SK-MEL-5 (cell line): ENCODE data around the gene POLD1. TPM values are rescaled to one million over a fixed set of nuclear protein-coding genes. Genes with fewer than 3 reads are reported as not detected.

Experiments used
- DNase-seq: peaks from one replicate; pipeline ENCODE4 v3.0.0-alpha.2; 2016; ENCODE audit warnings: low read depth, low spot score
- in situ Hi-C: cut with HindIII; loops from 2 replicates; pipeline ENCODE4 v1.10.0; 2016; ENCODE audit warnings: low sequenced_read_pairs, high pct_unique_total_duplicates, low pct_unique_long_range_greater_than_20kb
- total RNA-seq: library from RNA; depleted of rRNA; stranded (reverse); fragments of >200 nt; shearing (Covaris generic); gene quantifications from 2 replicates; pipeline ENCODE4 v1.2.3, GENCODE V29; 2014

Gene POLD1
- total RNA-seq, 1 experiment from 2014 or later: 30.7 TPM

DNA sequence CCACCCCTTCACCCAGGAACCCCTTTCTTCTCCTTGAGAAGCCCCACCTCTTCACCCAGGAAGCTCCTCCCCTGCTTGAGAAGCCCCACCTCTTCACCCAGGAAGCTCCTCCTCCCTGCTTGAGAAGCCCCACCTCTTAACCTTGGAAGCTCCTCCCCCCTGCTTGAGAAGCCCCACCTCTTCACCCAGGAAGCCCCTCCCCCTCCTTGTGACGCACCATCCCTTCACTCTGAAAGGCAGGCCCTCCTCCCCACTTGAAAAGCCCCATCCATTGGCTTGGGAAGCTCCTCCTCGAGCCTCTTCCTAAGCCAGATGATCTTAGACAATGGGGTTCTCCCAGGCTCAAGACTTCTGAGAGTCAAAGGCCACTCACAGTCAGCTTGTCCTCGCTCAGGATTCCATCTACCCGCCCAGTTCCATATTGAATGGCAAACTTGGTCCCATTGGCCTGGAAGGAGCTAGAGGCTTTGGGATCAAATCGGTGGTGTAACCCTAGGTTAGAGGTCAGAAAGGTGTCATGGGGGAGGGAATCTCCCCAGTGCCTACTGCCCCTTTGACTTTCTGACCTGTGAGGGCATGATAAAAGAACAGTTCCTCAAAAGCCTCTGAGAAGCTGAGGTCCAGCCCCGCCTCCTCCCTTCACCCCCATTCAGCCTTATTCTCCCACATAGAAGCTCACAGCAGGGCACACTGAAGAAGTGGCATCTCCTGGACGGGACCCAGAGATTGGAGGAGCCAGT is 22.7 kb upstream of the POLD1 start:
- in situ Hi-C loops: no loop called here
- peak; percentile 56 for DNase-seq

DNA sequence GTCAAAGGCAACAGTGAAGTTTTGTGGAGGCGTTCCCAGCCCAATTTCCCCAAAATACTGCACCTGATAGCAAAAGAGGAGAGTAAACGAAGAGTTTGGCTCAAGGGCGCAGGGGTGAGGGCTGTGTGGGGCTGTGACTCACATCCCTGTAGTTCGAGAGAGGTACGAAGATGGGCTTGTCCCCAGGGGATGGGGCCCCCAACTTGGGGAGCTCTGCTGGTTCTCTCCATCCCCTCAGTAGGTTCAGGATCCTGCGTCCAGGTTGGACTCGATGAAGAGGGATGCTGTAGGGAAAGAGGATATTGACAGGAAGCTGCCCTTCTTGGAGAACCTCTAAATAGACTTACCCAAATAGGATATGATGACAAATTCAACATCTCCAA is 22.1 kb upstream of the POLD1 start:
- no peak for DNase-seq
- in situ Hi-C loops: no loop called here

DNA sequence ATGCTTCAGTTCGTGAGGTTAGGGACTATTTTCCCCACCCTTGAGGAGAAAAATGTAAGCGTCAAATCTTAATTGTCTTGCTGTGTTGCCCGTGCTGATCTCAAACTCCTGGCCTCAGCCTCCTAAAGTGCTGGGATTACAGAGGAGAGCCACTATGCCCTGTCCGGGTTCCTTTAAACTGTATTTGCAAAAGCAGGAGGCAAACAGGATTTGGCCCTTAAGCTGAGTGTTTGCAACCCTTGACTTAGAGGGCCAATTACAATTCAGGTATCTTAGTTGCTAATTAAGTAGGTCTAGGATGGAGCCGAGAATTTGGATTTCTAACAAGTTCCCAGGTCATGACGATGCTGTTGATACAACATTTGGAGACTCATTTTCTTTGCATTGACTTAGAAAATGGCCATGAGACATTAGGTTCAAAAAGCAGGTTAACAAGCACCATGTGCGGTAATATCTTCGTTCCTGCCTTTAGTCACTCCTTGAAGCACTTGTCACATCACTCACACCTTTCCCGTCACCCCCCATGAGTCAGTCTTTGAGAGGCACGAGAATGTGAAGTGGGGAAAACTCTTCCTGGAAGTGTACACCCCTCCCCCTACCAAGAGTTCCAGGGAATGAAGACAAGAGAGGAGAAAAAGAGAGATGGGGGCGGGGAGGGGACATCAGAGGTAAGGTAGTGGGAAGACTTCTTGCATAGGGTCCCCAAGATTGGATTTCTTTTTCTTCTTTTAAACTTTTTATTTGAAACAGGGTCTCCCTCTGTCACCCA is 21.3 kb upstream of the POLD1 start:
- no peak for DNase-seq
- in situ Hi-C loops: no loop called here

DNA sequence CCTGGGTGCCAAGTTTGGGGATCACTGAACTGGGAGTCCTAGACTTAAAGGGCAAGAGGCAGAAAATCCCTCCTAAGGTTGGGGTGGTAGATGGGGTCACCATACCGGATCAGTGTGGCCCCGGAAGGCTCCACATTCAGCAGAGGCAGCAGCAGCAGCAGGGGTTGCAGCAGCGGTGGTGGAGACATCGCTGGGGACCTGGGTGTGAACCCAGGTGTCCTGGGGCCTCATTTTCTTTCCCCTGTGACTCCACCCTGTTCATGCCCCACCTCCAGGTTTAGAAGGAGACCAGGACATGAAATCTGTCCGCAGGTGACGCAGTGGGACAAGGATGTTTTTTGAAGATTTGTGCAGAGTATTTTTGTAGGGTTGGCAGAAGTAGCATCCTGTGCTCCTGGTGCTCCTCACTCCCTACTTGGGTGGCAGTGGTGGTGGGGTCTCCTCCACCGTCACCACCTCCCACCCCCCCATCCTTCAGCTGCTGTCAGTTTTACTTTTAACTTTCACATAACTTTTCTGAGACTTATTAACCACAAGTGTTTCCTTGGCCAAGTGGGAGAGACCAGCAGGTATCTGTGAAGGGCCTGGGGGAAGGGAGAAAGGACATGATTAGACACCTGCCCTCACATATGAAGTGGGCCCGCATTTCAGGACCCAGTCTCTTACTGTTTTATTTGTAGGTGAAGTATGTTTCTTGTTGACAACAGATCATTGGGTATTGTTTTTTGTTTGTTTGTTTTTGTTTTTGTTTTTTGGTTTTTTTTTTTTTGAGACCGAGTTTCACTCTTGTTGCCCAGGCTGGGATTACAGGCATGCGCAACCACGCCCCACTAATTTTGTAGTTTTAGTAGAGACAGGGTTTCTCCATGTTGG is 18.5 kb upstream of the POLD1 start, which contains the start of gene NAPSA:
Gene NAPSA (minus strand): TSS at position 206 of the 873 bp plus-strand sequence. CDS start 18 bp downstream, at position 188.
- DNase-seq: no peak
- in situ Hi-C loops: no loop called here

- in situ Hi-C loops: no loop called here
- DNase-seq: peak; percentile 87
Observed at GRCh38 chr19:50368649-50369570, 15.2 kb upstream of the POLD1 start.

GRCh38 chr19:50371914-50372475 is 12.2 kb upstream of the POLD1 start:
- DNase-seq: no peak
- in situ Hi-C loops: no loop called here

DNA sequence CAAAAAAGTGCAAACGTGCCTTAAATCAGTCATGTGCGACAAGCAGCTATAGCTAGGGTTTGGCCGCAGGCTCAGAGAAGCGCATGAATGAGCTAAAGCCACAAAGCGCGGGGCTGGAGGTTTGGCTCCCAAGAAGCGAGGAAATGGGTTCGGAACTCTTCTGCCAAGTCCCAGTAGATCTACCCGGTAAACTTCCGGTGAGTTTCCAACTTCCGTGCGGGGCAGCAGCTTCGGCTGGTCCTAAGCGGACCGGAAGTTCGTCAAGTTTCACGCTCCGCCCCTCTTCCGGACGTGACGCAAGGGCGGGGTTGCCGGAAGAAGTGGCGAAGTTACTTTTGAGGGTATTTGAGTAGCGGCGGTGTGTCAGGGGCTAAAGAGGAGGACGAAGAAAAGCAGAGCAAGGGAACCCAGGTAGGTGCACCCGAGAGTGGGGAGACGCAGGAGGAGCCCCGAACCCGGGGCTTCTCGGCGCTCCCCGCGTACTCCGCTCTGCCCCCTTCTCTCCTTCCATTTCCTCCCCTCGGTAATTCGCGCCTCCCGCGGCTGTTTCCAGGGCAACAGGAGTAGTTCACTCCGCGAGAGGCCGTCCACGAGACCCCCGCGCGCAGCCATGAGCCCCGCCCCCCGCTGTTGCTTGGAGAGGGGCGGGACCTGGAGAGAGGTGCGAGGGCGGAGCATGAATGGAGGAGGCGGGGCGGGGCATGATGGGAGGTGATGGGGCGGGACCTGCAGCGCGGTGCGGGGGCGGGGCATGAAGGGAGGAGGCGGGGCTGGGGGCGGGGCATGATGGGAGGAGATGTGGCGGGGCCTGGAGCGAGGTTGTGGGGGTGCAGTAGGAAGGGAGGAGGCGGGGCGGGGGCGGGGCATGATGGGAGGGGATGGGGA is 7.7 kb upstream of the POLD1 start, which contains the start of gene NR1H2:
Gene NR1H2 (plus strand): TSS at position 292 of the 885 bp plus-strand sequence. CDS start 1,149 bp downstream, outside the sequence.
- in situ Hi-C loops: no loop called here
- peak; percentile 97 for DNase-seq

DNA sequence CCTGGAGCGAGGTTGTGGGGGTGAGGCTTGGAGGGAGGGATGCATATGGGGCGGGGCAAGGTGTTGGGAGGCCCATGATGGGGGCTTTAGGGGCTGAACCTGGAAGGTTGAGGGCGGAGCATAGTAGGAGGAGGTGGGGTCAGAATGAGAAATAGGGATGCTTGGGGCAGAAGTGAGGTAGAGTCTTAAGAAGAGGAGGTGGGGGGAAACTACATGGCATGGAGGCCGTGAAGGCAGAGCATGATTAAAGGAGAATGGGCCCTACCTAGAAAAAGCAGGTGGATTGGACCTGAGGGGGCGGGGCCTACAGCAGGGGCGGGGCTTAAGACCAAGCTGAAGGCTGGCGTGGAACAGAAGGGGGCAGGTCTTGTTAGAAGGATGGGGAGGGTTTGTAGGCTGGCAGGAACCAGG is 7.1 kb upstream of the POLD1 start:
- in situ Hi-C loops: no loop called here
- no peak for DNase-seq

GRCh38 chr19:50377517-50377916 is 6.6 kb upstream of the POLD1 start:
- in situ Hi-C loops: no loop called here

DNA sequence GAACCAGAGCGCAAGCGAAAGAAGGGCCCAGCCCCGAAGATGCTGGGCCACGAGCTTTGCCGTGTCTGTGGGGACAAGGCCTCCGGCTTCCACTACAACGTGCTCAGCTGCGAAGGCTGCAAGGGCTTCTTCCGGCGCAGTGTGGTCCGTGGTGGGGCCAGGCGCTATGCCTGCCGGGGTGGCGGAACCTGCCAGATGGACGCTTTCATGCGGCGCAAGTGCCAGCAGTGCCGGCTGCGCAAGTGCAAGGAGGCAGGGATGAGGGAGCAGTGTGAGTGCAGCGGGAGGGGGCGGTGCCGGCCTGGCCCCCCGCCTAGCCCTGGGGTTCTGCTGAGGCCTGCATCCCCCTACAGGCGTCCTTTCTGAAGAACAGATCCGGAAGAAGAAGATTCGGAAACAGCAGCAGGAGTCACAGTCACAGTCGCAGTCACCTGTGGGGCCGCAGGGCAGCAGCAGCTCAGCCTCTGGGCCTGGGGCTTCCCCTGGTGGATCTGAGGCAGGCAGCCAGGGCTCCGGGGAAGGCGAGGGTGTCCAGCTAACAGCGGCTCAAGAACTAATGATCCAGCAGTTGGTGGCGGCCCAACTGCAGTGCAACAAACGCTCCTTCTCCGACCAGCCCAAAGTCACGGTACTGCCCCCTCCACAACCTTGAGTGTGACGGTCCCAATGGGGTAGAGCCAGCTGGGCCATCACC is 5.8 kb upstream of the POLD1 start:
- no peak for DNase-seq
- in situ Hi-C loops: no loop called here

More at GRCh38 chr19:50377517-50377916, 6.6 kb upstream of the POLD1 start:
- DNase-seq: no peak

- DNase-seq: no peak
- in situ Hi-C loops: no loop called here
Observed at GRCh38 chr19:50378863-50379236, 5.3 kb upstream of the POLD1 start.

GRCh38 chr19:50379602-50380001 is 4.5 kb upstream of the POLD1 start:
- DNase-seq: no peak
- in situ Hi-C loops: no loop called here

DNA sequence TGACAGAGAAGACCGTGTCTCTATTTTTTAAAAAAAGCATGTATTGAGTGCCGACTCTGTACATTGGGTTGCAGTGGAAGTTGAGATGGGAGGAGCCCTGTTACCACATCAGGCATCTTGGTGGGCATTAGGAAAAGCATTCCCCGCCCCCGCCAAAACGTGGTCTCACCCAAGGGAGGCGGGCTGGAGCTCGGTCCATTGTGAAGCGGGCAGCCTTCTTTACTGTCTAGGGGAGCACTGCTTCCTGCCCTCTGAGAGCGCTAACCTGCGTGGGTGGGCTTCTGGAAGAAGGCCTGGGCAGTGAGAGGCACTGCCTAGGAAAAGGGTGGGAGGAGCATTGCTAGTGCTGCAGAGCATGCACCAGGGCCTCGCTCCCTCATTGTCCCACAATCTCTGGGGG is 4.0 kb upstream of the POLD1 start:
- no peak for DNase-seq
- in situ Hi-C loops: no loop called here

- DNase-seq: no peak
- in situ Hi-C loops: no loop called here
Observed at GRCh38 chr19:50380751-50381151, 3.4 kb upstream of the POLD1 start.
